Ammon's horn (tissue), 1 donor: Measurements from ENCODE around the gene PRKAA1.
"Not testable (repeated sequence)": the region's sequence is repeated elsewhere in the genome, so short reads cannot be mapped to it uniquely, and the experiment has no call there.

Experiments used
- DNase-seq: peaks from one replicate; pipeline ENCODE4 v3.0.0-alpha.2; 2016; ENCODE audit warnings: low spot score

PRKAA1 gene

DNA sequence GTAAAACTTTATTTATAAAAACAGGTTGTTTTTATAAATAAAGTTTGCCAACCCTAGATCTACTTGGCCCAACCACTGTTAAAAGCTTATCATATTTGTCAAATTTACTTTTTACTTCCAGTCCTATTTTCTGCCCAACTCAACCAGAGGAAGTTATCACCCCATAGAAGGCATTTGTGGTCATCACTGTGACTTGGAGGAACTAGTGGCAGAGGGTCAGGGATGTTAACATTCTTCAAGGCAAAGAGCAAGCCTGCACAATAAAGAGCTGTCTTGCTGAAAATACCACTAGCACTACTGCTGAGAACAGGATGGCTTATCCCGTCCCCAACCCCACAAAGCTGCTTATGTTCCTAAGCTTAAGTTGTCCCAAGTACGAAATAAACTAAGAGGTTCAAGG lies 64.7 kb downstream of the PRKAA1 start:
- no peak for DNase-seq

DNA sequence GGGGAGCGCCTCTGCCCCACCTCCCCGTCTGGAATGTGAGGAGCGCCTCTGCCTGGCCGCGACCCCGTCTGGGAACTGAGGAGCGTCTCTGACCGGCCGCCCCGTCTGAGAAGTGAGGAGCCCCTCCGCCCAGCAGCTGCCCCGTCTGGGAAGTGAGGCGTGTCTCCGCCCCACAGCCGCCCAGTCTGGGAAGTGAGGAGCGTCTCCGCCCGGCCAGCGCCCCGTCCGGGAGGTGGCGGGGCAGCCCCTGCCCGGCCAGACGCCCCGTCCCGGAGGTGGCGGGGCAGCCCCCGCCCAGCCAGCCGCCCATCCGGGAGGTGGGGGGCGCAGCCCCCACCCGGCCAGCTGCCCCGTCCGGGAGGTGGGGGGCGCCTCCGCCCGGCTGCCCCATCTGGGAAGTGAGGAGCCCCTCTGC lies 75.7 kb downstream of the PRKAA1 start:
- DNase-seq: not testable (repeated sequence)

DNA sequence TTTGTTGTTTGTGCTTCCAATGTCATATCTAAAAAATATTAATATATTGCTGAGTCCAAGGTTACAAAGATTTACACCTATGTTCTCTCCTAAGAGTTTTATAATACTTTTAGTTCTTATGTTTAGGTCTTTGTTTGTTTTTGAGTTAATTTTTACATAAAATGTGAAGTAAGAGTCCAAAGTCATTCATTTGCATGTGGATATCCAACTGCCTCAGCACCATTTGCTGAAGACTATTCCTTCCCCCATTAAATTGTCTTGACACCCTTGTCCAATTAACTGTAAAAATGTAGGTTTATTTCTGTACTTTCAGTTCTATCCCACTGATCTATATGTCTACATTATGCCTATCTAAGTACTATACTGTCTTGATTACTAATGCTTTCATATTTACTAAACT lies 78.1 kb downstream of the PRKAA1 start:
- DNase-seq: no peak

DNA sequence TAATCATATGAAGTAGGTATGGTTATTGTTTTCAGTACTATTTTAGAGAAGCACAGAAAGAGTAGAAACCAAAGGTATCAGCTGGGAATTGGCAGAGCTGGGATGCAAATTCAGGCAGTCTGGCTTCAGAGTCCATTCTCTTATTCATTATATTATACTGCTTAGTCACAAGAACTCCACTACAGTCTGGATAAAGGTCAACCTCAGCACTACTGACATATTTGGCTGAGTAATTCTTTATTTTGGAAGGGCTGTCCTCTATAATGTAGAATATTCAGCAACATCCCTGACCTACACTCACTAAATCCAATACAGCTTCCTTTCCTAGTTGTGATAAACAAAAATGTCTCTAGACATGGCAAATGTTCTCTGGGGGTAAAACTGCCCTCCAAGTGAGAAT lies 80.9 kb downstream of the PRKAA1 start:
- DNase-seq: no peak

DNA sequence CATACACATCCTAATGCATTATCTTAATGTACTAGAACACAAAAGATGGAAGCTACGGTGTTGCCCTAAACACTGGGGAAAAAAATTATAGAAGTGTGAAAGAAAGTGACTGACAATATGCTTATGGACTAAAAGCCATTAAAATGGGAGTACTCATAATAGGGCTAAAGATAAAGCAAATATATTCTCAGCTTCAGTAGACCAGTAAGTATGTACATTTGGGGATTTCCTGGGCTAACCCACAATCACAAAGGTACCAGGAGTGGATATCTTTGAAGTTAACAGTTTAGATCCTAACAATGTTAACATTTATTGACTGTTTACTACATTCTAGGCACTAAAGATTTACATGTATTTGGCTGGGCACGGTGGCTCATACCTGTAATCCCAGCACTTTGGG lies 81.6 kb downstream of the PRKAA1 start:
- no peak for DNase-seq

DNA sequence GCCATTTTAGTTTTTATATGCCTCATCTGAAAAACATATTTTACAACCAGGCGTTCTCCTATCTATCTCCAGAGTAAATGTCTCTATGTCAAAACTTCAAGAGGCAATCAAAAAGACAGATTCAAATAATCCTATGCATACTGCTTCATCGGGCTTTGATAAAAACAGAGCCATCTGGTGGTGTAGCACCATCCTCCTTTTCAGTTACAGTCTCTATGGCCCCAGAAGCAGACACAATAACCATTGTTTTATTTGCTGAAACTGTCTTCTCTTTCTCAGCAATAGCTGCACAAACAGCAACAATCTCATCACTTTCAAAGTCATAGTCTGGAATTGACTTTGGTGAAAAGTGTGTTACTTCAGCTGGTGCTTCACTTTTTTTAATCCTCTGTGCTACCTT lies 82.2 kb downstream of the PRKAA1 start:
- DNase-seq: peak; percentile 76

DNA sequence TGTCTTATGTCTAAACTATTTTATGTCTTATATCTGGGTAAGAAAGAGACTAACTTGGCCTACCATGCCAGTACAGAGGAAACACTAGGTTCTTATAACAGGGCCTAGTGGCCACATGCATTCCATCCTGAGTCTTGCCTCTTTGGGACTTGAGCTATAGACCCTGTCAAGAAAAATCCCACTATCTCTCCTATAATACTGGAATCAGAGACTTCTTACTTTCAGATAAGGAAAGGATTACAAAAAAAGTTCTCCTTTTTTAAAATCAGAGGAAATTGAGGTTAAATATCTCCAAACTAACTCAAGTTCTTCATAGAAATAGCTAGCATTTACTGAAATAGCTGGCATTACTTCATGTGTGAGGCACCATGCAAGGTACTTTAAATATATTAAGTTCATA lies 84.2 kb downstream of the PRKAA1 start:
- no peak for DNase-seq

DNA sequence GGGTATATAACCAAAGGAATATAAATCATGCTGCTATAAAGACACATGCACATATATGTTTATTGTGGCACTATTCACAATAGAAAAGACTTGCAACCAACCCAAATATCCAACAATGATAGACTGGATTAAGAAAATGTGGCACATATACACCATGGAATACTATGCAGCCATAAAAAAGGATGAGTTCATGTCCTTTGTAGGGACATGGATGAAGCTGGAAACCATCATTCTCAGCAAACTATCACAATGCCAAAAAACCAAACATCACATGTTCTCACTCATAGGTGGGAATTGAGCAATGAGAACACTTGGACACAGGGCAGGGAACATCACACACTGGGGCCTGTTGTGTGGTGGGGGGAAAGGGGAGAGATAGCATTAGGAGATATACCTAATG lies 87.6 kb downstream of the PRKAA1 start:
- not testable (repeated sequence) for DNase-seq
